GM19452 (cell line): ENCODE data around the gene ADAM33.

ENCODE experiments used
- ATAC-seq: cut with Tn5 transposase; IDR thresholded peaks from one replicate; pipeline ENCODE4 v1.9.1; 2021; ENCODE audit not compliant: unreplicated experiment

ADAM33 gene

DNA sequence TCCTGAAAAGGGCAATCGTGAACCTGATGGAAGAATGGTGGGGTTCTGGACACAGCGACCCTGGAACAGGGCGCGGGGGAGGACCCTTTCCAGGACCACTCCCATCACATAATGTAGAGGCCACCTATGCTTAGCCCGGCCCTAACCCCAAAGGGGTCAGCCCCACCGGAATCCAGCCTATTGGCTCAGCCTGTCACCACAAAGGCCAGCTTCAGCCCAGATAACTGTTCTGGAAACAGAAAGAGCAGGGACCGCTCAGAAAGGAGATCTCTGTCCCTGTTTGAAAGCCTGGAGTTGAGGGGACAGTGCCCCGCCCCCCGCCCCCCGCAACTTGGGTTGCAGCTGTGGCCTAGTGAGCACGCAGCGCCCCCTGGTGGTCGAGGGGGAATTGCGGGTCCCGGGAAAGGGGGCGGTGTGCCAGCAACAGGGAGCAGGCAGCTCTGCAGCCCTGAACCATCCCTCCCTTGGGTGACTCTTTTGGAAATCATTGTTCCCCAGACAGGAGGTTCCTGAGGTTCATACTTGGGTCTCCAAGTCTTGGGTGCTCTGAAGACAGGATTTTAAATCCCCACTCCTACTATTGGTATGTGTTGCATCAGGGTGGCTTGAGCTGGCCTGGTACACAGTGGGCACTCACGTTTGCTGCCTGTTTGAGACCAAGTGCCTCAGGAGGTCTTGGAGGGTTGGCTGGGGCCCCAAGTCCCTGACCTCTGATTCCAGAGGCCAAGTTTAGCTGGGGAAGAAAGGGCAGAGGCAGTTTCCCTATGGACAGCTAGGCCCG, 29.1 kb upstream of the ADAM33 start:
- ATAC-seq, result no peak

DNA sequence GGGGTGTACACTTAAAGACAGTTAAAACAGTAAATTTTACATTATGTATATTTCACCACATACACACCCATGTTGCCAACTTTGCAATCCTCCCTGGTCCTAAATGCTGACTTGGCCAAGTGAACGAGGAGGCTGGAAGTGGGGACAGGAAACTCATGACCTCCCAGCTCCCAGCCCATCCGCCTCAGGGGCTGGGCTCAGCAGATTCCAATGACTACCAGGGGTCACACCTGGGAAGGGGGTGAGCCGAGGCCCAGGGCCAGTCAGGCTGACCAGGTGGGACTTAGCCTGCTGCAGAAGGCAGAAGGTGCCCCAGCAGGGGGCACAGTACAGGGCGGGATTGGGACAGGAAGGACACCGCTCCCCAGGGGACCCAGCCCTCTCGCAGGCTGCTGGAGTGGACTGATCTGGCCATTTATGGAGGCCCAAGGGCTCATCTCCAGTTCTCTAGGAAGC, 28.2 kb upstream of the ADAM33 start:
- ATAC-seq, result no peak

DNA sequence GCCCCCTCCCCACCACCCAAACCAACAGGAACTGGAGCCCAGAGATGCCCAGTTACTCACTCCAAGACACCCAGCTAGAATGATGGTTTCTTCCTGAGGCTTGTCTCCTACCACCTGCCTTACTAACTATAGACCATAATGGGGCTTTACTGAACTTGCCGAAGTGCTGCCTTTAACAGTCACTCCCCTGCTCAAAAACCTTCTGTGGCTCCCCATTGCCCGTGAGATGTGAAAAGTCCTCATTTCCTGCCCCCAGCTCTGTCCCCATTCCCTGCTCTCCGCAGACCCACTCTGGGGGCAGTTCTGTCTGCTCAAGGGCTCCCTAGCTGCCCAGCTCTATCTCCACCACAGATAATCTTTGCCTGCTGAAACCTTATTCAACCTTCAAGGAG, 25.7 kb upstream of the ADAM33 start:
- ATAC-seq, result no peak

GRCh38 chr20:3706774-3707507, 25.1 kb upstream of the ADAM33 start:
- no peak for ATAC-seq

GRCh38 chr20:3705970-3706739, 24.3 kb upstream of the ADAM33 start:
- no peak for ATAC-seq

GRCh38 chr20:3705491-3705969, 23.7 kb upstream of the ADAM33 start:
- no peak for ATAC-seq

- no peak for ATAC-seq
These were observed 22.3 kb upstream of the ADAM33 start for GRCh38 chr20:3704087-3704486.

DNA sequence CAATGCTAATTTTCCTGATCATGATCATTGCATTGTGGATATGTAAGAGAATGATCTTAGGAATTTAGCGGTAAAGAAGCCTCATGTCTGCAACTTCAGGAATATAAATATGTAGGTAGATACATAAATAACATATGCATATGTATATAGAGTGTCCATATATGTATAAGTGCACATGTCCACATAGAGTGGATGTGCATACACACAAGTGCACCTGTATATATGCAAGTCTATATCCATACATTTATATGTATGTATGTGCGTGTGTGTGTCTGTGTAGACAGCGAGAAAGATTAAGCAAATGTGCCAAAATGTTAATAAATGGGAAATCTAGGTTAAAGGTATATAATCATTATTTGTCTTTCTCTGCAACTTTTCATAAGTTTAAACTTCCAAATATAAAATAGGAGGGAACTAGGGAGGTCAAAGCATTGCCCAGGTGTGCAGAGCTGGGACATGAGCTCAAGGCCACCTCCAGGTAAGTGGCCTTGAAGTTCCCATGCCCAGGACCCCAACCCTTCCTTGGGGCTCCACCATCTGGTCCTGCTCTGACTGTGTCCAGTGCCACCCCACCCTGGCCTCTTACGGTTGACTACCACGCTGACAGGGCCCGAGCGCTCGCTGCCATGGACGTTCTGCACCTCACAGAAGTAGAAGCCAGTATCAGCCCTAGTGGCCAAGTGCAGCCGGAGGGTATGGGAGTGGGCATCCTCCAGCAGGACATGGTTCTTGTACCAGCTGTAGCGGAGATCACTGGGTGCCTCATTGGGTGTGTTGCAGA, 21.0 kb upstream of the ADAM33 start:
- ATAC-seq, result no peak

DNA sequence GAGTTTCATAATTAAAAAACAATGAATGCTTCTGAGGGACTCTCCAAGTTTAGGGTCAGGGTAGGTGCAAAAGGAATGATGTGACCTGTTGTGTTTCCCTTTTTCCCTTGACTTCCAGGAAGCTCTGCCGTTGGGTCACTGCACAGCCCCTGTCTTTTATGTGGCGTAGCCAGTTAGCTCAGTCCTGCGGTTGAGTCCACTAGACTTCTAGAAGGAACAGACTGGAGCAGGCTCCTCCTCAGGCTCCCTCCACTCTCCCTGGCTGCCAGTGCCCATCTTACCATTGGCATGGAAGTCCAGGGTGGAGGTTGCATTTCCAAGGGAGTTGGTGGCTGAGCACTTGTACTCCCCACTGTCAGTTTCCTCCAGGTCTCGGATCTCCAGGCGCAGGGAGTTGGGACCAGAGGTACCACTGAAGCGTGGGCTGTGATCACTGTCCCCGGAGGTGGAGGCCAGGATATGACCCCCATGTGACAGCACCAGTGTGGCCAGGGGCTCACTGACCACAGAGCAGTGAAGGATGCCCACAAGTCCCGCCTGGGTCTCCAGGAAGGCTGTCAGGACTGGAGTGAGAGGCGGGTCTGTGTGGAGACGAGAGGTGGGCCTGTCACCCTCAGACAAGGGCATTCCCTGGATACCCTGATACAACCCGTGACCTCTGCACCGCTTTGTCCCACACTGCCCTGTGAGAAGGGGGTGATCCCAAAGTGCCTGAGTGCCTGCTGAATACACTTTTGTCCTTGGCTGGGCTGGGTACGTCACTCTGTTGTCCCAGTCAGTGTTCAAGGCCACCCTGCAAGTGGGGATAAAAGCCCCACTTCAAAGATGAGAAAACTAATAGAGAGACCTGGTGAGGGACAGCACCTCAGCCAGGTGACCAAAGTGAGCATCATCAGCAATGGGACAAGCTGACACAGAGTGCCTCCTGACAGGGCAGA, 19.5 kb upstream of the ADAM33 start:
- ATAC-seq, result no peak

DNA sequence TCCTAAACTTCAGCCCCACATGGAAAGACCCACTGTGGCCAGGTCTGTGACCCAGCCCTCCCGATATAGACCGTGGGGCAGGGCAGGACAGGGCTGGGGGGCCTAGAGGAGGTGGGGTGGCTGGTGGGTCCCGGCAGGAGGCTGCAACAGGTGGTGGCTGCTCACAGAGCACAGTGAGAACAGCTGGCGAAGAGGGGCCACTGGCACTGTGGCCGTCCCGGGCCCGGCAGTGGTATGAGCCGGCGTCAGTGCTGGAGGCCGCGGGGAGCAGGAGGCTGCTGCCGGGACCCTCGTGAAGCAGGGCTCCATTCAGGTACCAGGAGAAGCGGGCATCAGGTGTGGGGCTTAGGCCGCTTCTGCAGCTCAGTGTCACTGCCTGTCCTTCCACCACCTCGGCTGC, 17.2 kb upstream of the ADAM33 start:
- no peak for ATAC-seq

DNA sequence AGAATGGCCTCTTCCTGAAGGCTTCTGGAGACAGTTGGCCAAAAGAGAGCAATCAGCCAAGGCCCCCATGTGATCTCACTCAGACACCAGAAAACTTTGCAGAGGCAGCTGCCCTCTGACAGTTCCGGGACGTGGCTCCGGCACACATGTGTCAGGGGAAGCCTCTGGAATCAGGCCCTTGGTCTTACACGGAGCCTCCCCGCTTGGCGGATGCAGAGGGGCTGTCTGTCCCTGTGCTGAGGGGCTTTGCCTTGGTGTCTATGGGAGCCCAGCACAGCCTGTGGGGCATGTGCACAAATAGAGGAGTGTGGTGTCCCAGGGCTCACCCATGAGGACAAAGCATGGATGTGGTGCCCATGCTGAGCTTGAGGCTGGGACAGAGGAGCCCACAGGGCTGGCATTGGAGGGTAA, 16.8 kb upstream of the ADAM33 start:
- ATAC-seq, result no peak

DNA sequence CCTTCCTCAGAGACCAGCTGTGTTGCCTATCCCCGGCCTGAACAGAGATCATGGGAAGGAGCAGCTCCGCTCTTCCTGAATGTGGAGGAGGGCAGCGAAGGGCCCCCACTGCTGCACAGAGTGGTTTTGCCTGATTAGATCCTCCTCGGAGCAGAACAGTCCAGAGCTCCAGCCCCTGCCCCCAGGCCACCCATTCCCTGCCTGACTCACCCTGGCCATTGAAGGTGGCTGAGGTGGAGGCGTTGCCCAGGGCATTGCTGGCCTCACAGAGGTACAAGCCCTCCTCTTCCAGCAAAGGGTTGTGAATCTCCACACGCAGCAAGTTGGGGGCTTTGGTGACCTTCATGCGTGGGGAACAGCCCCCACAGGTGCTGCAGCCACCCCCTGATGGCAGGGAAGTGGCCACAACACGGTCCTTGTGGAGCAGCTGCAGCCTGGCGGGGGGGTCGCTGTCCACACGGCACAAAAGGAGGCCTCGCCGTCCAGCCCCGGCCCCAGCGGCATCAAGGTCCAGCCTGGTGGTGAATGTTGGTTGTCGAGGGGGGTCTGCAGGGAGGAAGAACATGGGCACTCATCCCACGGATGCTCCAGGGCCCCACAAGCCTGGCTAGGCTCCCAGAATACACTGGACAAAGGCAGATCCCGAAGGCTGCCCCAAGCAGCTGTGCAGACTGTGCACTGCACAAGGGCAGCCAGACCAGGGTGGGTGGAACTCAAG, 15.9 kb upstream of the ADAM33 start:
- no peak for ATAC-seq

GRCh38 chr20:3696745-3697587, 15.2 kb upstream of the ADAM33 start:
- no peak for ATAC-seq

GRCh38 chr20:3696200-3696599, 14.4 kb upstream of the ADAM33 start:
- no peak for ATAC-seq

- no peak for ATAC-seq
These were observed 13.1 kb upstream of the ADAM33 start for GRCh38 chr20:3694864-3695263.

GRCh38 chr20:3693376-3693775, 11.6 kb upstream of the ADAM33 start:
- ATAC-seq, result no peak

DNA sequence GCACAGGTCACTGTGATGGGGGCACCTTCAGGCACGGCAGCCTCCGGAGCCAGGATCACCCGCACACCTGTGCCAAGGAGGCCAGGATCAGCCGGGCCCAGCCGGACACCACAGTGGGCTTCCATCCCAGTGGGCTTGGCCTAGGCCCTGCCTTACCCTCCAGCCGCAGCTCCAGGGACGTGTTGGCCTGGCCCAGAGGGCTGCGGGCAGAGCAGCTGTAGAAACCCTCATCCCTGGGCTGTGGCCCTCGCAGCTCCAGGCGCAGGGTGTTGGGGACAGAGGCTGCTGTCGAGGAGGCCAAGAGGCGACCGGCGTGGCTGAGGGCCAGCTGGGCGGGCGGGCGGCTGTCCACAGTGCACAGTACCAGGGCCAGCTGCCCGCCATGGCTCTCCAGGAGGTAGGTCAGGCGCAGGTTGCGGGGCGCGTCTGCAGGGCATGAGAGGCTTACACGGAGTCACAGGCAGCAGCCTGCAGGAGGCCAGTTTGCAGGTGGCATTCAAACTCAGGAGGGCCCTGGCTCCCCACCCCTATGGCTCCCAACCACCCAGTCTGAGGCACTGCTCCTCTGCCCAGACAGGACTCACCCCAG, 11.0 kb upstream of the ADAM33 start:
- ATAC-seq, result no peak

DNA sequence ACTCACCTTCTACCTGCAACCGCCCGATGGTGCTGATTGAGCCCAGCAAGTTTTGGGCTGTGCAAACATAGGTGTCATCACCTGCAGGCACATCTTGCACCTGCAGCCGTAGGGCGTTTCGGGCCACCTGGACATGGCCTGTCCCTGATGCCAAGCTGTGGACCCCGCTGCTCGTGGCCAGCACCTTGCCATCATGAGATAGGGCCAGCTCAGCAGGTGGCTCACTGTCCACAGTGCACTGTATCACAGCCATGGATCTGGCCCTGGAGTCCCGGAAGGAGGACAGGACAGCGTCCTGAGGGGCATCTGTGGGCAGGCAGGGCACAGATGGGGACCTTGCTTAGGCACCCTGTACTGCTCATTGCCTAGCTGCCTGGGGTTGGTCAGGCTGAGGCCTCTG, 10.1 kb upstream of the ADAM33 start:
- no peak for ATAC-seq
